Kidney tubule cell (primary cell): ENCODE measurements around the gene FOXQ1.

Source experiments
- DNase-seq: peaks from one replicate; pipeline ENCODE4 v3.0.0-alpha.2; 2018; ENCODE audit warnings: low spot score

Gene FOXQ1

GRCh38 chr6:1363729-1364572 is 52.1 kb downstream of the FOXQ1 start:
- peak; percentile 36 for DNase-seq
